ENCODE data around the gene KIAA0513. TPM values are rescaled to one million over a fixed set of nuclear protein-coding genes. Genes with fewer than 3 reads are reported as not detected.

Gene KIAA0513
- total and polyA plus RNA-seq, 2 of the 13 experiments (the other 11 are each of a cell fraction or from before 2014, with no cell fraction given) = 1.8 TPM

DNA sequence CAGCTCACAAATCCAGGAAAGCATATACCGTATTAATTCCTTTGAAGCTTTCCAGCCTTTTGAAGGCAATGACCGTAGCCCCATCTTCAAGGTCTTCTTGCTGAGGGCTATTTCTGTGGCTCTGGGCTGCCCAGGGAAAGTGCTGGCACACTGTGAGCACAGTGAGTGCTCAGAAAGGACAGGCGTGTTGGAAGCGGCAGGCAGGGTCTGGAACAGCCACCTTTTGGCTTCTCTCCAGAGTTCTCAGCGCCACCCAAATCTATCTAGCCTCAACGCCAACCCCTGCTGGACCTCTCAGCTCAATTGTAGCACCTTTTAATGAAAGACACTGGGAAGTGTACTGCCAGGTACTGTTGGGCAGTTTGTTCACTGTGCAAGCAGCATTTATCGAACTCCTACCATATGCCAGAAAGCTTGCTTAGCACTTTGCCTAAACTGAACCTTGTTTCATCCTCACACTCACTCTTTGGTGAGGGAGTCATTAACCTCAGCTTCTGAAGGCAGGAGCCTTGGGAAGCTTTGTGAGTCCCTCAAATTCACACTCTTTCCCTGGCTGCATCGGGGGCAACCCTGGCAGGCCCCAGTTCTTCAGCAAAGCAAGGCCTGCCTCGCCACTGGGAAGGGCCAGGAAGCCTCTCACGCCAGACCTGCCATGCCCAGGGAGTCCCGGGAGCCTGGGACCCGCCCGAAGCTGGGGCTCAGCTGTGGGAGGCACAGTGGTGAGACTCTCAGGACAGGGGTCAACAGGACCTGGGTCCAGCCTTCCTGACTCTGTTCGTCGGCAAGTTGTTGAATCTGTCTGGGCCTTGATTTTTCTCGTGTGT, 98.2 kb downstream of the KIAA0513 start:
- no peaks in the 10 kb centered on the region for H3K79me2 ChIP-seq (ENCODE audit: insufficient read depth, low read length)
- H2AFZ ChIP-seq (ENCODE audit: low read length) = no peak overlapping the region
- H3K9me3 ChIP-seq (ENCODE audit: low read length) = no peaks in the 10 kb centered on the region
- H3K4me3 ChIP-seq (replicated peaks in 1 of 3; ENCODE audit: insufficient read depth in 1 of 3, low read depth in 2 of 3, low read length in 3 of 3) = peak overlapping the region in 1 of 3 experiments; percentile 47; a peak in 1 of 6 replicates
- H4K20me1 ChIP-seq (ENCODE audit: insufficient read depth, low read length) = no peaks in the 10 kb centered on the region
- peak overlapping the region; percentile 52 for H3K4me2 ChIP-seq (ENCODE audit: low read depth, low read length)
- CTCF ChIA-PET (ENCODE audit: low intra/inter-chr PET ratio, low total read pairs) = no interaction called here
- no TSS peak for BruUV-seq (replicated peaks)
- in situ Hi-C loops (cut with HindIII; ENCODE audit: extremely low pct_ligation_motif_present, low pct_unique_long_range_greater_than_20kb) = loop anchor here (10.0 kb wide), 1 partner anchor 99 kb away; no protein-coding TSS in a partner anchor
- peaks cover 13 to 56% of the 10 kb centered on the region in 2 experiments; a peak in 4 of 5 replicates for H3K27me3 ChIP-seq (ENCODE audit: control insufficient read depth in 1 of 2, insufficient read depth in 2 of 2, low read length in 2 of 2)
- no peak overlapping the region for H3K9ac ChIP-seq (ENCODE audit: insufficient read depth, low read depth, low read length)
- ATAC-seq = peak; percentile 56
- WGBS (ENCODE audit: low lambda C conversion rate) = 20% methylated on average over 13 of the region's 16 CpGs
- no peak for DNase-seq (ENCODE audit: low spot score)
- intact Hi-C loops (cut with micrococcal nuclease; ENCODE audit: unreplicated experiment) = no loop called here
- no peak for FAIRE-seq
- POLR2A ChIA-PET = interaction anchor here (1.5 to 2.9 kb wide), 3 partner anchors 11 to 33 kb away, joined by 5 to 20 read pairs (median 12); no protein-coding TSS in a partner anchor
- peaks cover 33% of the 10 kb centered on the region for H3K4me1 ChIP-seq (ENCODE audit: insufficient read depth, low read length)
- no peaks in the 10 kb centered on the region for H3K36me3 ChIP-seq (replicated peaks in 1 of 2; ENCODE audit: control insufficient read depth in 1 of 2, insufficient read depth in 2 of 2, low read length in 2 of 2)
- no peak overlapping the region for H3K27ac ChIP-seq (ENCODE audit: extremely low read length, insufficient read depth, low read length)
- TF ChIP-seq HES4 (CRISPR knock-in tag; IDR thresholded peaks at IDR 0.05; ENCODE audit: borderline replicate concordance) (no peak), ZNF703 (CRISPR knock-in tag; IDR thresholded peaks at IDR 0.05; ENCODE audit: borderline replicate concordance) (no peak), SPEN (CRISPR knock-in tag; IDR thresholded peaks at IDR 0.05; ENCODE audit: low read depth) (0 out of 2 replicates have a peak, but pooled peaks have one; percentile 1), ZNF781 (CRISPR knock-in tag; IDR thresholded peaks at IDR 0.05; ENCODE audit: borderline replicate concordance, not compliant biosample characterization) (no peak), ZFX (CRISPR knock-in tag; IDR thresholded peaks at IDR 0.05; ENCODE audit: low read depth) (peak; percentile 22; the same call in 1 of the 2 replicates), NR2F1 (CRISPR knock-in tag; IDR thresholded peaks at IDR 0.05) (no peak), NCOA1 (CRISPR knock-in tag; IDR thresholded peaks at IDR 0.05) (no peak), HMGA1 (CRISPR knock-in tag; conservative IDR thresholded peaks at IDR 0.05) (no peak), PAF1 (CRISPR knock-in tag; IDR thresholded peaks at IDR 0.05) (no peak), JUND (CRISPR knock-in tag; IDR thresholded peaks at IDR 0.05) (no peak)
- TF ChIP-seq, protein P1, sequence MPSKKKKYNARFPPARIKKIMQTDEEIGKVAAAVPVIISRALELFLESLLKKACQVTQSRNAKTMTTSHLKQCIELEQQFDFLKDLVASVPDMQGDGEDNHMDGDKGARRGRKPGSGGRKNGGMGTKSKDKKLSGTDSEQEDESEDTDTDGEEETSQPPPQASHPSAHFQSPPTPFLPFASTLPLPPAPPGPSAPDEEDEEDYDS (CRISPR knock-in tag; IDR thresholded peaks at IDR 0.05) = no peak
- TF ChIP-seq, protein P2, sequence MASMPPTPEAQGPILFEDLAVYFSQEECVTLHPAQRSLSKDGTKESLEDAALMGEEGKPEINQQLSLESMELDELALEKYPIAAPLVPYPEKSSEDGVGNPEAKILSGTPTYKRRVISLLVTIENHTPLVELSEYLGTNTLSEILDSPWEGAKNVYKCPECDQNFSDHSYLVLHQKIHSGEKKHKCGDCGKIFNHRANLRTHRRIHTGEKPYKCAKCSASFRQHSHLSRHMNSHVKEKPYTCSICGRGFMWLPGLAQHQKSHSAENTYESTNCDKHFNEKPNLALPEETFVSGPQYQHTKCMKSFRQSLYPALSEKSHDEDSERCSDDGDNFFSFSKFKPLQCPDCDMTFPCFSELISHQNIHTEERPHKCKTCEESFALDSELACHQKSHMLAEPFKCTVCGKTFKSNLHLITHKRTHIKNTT (CRISPR knock-in tag; IDR thresholded peaks at IDR 0.05) = no peak
- TF ChIP-seq, protein P3, sequence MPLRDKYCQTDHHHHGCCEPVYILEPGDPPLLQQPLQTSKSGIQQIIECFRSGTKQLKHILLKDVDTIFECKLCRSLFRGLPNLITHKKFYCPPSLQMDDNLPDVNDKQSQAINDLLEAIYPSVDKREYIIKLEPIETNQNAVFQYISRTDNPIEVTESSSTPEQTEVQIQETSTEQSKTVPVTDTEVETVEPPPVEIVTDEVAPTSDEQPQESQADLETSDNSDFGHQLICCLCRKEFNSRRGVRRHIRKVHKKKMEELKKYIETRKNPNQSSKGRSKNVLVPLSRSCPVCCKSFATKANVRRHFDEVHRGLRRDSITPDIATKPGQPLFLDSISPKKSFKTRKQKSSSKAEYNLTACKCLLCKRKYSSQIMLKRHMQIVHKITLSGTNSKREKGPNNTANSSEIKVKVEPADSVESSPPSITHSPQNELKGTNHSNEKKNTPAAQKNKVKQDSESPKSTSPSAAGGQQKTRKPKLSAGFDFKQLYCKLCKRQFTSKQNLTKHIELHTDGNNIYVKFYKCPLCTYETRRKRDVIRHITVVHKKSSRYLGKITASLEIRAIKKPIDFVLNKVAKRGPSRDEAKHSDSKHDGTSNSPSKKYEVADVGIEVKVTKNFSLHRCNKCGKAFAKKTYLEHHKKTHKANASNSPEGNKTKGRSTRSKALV (CRISPR knock-in tag; IDR thresholded peaks at IDR 0.05) = no peak
- TF ChIP-seq, protein P4, sequence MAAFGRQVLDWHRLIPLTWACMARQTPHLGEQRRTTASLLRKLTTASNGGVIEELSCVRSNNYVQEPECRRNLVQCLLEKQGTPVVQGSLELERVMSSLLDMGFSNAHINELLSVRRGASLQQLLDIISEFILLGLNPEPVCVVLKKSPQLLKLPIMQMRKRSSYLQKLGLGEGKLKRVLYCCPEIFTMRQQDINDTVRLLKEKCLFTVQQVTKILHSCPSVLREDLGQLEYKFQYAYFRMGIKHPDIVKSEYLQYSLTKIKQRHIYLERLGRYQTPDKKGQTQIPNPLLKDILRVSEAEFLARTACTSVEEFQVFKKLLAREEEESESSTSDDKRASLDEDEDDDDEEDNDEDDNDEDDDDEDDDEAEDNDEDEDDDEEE (CRISPR knock-in tag; IDR thresholded peaks at IDR 0.05) = peak; percentile 23; the same call in 1 of the 2 replicates
- TF ChIP-seq, protein P5, sequence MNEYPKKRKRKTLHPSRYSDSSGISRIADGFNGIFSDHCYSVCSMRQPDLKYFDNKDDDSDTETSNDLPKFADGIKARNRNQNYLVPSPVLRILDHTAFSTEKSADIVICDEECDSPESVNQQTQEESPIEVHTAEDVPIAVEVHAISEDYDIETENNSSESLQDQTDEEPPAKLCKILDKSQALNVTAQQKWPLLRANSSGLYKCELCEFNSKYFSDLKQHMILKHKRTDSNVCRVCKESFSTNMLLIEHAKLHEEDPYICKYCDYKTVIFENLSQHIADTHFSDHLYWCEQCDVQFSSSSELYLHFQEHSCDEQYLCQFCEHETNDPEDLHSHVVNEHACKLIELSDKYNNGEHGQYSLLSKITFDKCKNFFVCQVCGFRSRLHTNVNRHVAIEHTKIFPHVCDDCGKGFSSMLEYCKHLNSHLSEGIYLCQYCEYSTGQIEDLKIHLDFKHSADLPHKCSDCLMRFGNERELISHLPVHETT (CRISPR knock-in tag; conservative IDR thresholded peaks at IDR 0.05) = no peak

Data from HepG2 (cell line).